ENCODE measurements around the gene METTL5.

The METTL5 gene

GRCh38 chr2:169803480-169803879 lies 21.2 kb downstream of the METTL5 start:
- FAIRE-seq = no peak
- TF ChIP-seq POLR2AphosphoS5 (IDR thresholded peaks at IDR 0.05; ENCODE audit: low read depth, low read length) (no peak), POLR2A (IDR thresholded peaks at IDR 0.05; ENCODE audit: low read depth, low read length) (no peak), TAF1 (IDR thresholded peaks at IDR 0.05; ENCODE audit: borderline replicate concordance, low read depth, low read length) (no peak)

GRCh38 chr2:169798718-169799592 lies 25.8 kb downstream of the METTL5 start, which contains the start of gene SSB:
SSB (plus strand) TSS chr2:169798871; CDS start chr2:169800961, 2,090 bp downstream.
- FAIRE-seq = peak; percentile 96
- TF ChIP-seq POLR2AphosphoS5 (IDR thresholded peaks at IDR 0.05; ENCODE audit: low read depth, low read length) (peak; percentile 78), POLR2A (IDR thresholded peaks at IDR 0.05; ENCODE audit: low read depth, low read length) (peak; percentile 87), TAF1 (IDR thresholded peaks at IDR 0.05; ENCODE audit: borderline replicate concordance, low read depth, low read length) (peak; percentile 76)
- DNase-seq (ENCODE audit: insufficient read length) = peak; percentile 80

More at GRCh38 chr2:169803480-169803879, 21.2 kb downstream of the METTL5 start:
- no peak for DNase-seq (ENCODE audit: insufficient read length)

DNA sequence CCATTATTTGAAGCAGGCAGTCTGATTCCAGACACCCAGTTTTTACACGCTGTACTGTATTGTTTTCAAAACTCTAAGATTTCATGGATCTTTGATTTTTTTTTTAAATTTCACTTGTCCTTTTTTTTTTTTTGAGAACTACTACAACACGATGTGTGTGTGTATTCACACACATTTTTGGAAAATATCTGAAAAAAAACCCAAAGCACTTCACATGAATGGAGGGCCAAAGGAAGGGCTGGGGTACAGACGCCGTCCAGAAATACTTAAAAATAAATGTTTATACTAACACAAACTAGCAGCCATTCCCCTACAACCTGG lies 26.3 kb downstream of the METTL5 start:
- no peak for DNase-seq (ENCODE audit: insufficient read length)
- TF ChIP-seq POLR2A (IDR thresholded peaks at IDR 0.05; ENCODE audit: low read depth, low read length) (no peak), POLR2AphosphoS5 (IDR thresholded peaks at IDR 0.05; ENCODE audit: low read depth, low read length) (no peak), TAF1 (IDR thresholded peaks at IDR 0.05; ENCODE audit: borderline replicate concordance, low read depth, low read length) (no peak)
- FAIRE-seq = no peak

DNA sequence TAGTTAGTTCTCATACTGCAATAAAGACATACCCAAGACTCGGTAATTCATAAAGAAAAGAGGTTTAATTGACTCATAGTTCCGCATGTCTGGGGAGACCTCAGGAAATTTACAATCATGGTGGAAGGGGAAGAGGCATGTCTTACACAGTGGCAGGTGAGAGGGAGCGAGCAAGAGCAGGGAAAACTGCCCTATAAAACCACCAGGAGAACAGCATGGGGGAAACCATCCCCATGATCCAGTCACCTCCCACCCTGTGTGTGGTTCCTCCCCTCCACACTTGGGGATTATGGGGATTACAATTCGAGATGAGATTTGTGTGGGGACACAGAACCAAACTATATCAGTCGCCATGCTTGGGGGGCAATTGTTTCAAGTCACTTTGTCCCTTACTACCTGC lies 27.1 kb downstream of the METTL5 start:
- TF ChIP-seq TAF1 (IDR thresholded peaks at IDR 0.05; ENCODE audit: borderline replicate concordance, low read depth, low read length) (no peak), POLR2AphosphoS5 (IDR thresholded peaks at IDR 0.05; ENCODE audit: low read depth, low read length) (no peak), POLR2A (IDR thresholded peaks at IDR 0.05; ENCODE audit: low read depth, low read length) (no peak)
- DNase-seq (ENCODE audit: insufficient read length) (no peak), FAIRE-seq (peak; percentile 53)

- FAIRE-seq = no peak
- DNase-seq (ENCODE audit: insufficient read length) = no peak
- TF ChIP-seq POLR2AphosphoS5 (IDR thresholded peaks at IDR 0.05; ENCODE audit: low read depth, low read length) (no peak), POLR2A (IDR thresholded peaks at IDR 0.05; ENCODE audit: low read depth, low read length) (no peak), TAF1 (IDR thresholded peaks at IDR 0.05; ENCODE audit: borderline replicate concordance, low read depth, low read length) (no peak)
These were observed 28.3 kb downstream of the METTL5 start for GRCh38 chr2:169796441-169796840.

- DNase-seq (ENCODE audit: insufficient read length) (no peak), FAIRE-seq (no peak)
- TF ChIP-seq POLR2AphosphoS5 (IDR thresholded peaks at IDR 0.05; ENCODE audit: low read depth, low read length) = no peak
- TF ChIP-seq TAF1 (IDR thresholded peaks at IDR 0.05; ENCODE audit: borderline replicate concordance, low read depth, low read length) = no peak
- TF ChIP-seq POLR2A (IDR thresholded peaks at IDR 0.05; ENCODE audit: low read depth, low read length) = no peak
These were observed 29.5 kb downstream of the METTL5 start for GRCh38 chr2:169795181-169795580.

- no peak for FAIRE-seq
- no peak for DNase-seq (ENCODE audit: insufficient read length)
- TF ChIP-seq TAF1 (IDR thresholded peaks at IDR 0.05; ENCODE audit: borderline replicate concordance, low read depth, low read length) (no peak), POLR2A (IDR thresholded peaks at IDR 0.05; ENCODE audit: low read depth, low read length) (no peak), POLR2AphosphoS5 (IDR thresholded peaks at IDR 0.05; ENCODE audit: low read depth, low read length) (no peak)
These were observed 34.1 kb downstream of the METTL5 start for GRCh38 chr2:169790581-169790980.

DNA sequence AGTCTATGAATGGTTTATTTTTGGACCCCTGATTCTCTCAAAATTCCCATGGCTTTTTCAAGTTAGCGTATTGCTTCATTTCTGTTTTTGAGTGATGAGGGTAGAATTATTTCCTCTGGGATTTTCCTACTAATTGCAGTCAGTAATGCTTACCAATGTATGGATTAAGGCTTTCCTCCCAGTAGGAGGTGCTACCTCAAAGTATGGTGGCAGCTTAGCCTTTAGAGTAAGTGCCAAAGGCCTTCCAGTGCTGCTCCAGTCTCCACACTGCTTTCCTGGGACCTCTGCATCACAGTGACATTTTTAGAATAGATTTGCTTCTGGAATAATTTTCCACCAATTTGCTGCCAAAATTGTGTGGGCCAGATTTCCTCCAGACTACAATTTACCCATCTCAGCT lies 42.2 kb downstream of the METTL5 start:
- TF ChIP-seq POLR2AphosphoS5 (IDR thresholded peaks at IDR 0.05; ENCODE audit: low read depth, low read length) = no peak
- TF ChIP-seq POLR2A (IDR thresholded peaks at IDR 0.05; ENCODE audit: low read depth, low read length) = no peak
- TF ChIP-seq TAF1 (IDR thresholded peaks at IDR 0.05; ENCODE audit: borderline replicate concordance, low read depth, low read length) = no peak
- DNase-seq (ENCODE audit: insufficient read length) (no peak), FAIRE-seq (no peak)

- no peak for FAIRE-seq
- DNase-seq (ENCODE audit: insufficient read length) = no peak
- TF ChIP-seq TAF1 (IDR thresholded peaks at IDR 0.05; ENCODE audit: borderline replicate concordance, low read depth, low read length) = no peak
- TF ChIP-seq POLR2AphosphoS5 (IDR thresholded peaks at IDR 0.05; ENCODE audit: low read depth, low read length) = no peak
- TF ChIP-seq POLR2A (IDR thresholded peaks at IDR 0.05; ENCODE audit: low read depth, low read length) = no peak
These were observed 43.3 kb downstream of the METTL5 start for GRCh38 chr2:169781249-169782013.

- FAIRE-seq (no peak), DNase-seq (ENCODE audit: insufficient read length) (no peak)
- TF ChIP-seq TAF1 (IDR thresholded peaks at IDR 0.05; ENCODE audit: borderline replicate concordance, low read depth, low read length) (no peak), POLR2AphosphoS5 (IDR thresholded peaks at IDR 0.05; ENCODE audit: low read depth, low read length) (no peak), POLR2A (IDR thresholded peaks at IDR 0.05; ENCODE audit: low read depth, low read length) (no peak)
These were observed 46.3 kb downstream of the METTL5 start for GRCh38 chr2:169778446-169778845.

DNA sequence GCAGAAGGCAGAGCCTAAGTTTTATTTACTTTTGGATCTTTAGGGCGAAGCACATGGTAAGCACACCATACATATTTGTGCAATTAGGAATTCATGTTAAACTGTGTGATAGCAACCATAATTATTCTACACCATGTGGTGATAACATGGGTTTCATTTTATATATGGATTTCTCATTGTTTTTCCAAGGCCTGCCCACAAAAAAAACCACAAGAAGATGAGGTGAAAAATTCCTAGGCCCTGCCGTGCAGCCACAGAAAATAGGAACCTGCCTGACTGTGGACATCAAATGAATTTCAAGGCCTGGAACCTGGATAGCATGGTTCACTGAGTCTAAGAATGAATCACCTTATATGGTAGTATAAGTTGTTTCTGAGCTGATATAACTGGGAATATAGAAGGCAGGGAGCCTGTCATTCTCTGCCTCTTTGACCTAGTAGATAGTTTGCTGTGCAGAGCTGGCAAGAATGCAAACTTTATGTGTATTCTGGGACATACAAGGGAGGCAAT lies 48.4 kb downstream of the METTL5 start:
- FAIRE-seq = no peak
- TF ChIP-seq POLR2AphosphoS5 (IDR thresholded peaks at IDR 0.05; ENCODE audit: low read depth, low read length) (no peak), POLR2A (IDR thresholded peaks at IDR 0.05; ENCODE audit: low read depth, low read length) (no peak), TAF1 (IDR thresholded peaks at IDR 0.05; ENCODE audit: borderline replicate concordance, low read depth, low read length) (no peak)
- no peak for DNase-seq (ENCODE audit: insufficient read length)
